GM18909 (cell line): Measurements from ENCODE around the gene CACUL1.
"Not testable (repeated sequence)": the region's sequence is repeated elsewhere in the genome, so short reads cannot be mapped to it uniquely, and the experiment has no call there.

Source experiments
- ATAC-seq: cut with Tn5 transposase; IDR thresholded peaks from one replicate; pipeline ENCODE4 v1.9.1; 2021; ENCODE audit warnings: mild to moderate bottlenecking; ENCODE audit not compliant: unreplicated experiment, poor library complexity

CACUL1 gene

GRCh38 chr10:118662228-118663035, 92.3 kb downstream of the CACUL1 start:
- ATAC-seq: no peak

GRCh38 chr10:118658762-118659161, 96.0 kb downstream of the CACUL1 start:
- no peak for ATAC-seq

- not testable (repeated sequence) for ATAC-seq
Observed at GRCh38 chr10:118658168-118658567, 96.6 kb downstream of the CACUL1 start.

GRCh38 chr10:118645294-118645693, 109.5 kb downstream of the CACUL1 start:
- ATAC-seq: not testable (repeated sequence)

- no peak for ATAC-seq
Observed at GRCh38 chr10:118642228-118642627, 112.5 kb downstream of the CACUL1 start.

- no peak for ATAC-seq
Observed at GRCh38 chr10:118638680-118639079, 116.1 kb downstream of the CACUL1 start.

GRCh38 chr10:118635674-118636402, 118.9 kb downstream of the CACUL1 start:
- no peak for ATAC-seq

- ATAC-seq: no peak
Observed at GRCh38 chr10:118633786-118634185, 121.0 kb downstream of the CACUL1 start.

- no peak for ATAC-seq
Observed at GRCh38 chr10:118629211-118629610, 125.6 kb downstream of the CACUL1 start.

- ATAC-seq: no peak
Observed at GRCh38 chr10:118628397-118628796, 126.4 kb downstream of the CACUL1 start.

- ATAC-seq: no peak
Observed at GRCh38 chr10:118626953-118627352, 127.8 kb downstream of the CACUL1 start.
